Pulmonary artery endothelial cell (primary cell): Measurements from ENCODE around the gene PNPLA6. TPM values are rescaled to one million over a fixed set of nuclear protein-coding genes. Genes with fewer than 3 reads are reported as not detected.
"Not testable (repeated sequence)": the region's sequence is repeated elsewhere in the genome, so short reads cannot be mapped to it uniquely, and the experiment has no call there.

Experiments used
- DNase-seq: peaks from one replicate; pipeline ENCODE4 v3.0.0-alpha.2; 2011; ENCODE audit warnings: low read depth, low spot score
- total RNA-seq: library from RNA; depleted of rRNA; stranded (reverse); fragments of >200 nt; gene quantifications from 2 replicates; pipeline ENCODE4 v1.2.3, GENCODE V29; 2014

The PNPLA6 gene
- total RNA-seq, 1 donor from 2014 or later, result 82.8 TPM

- DNase-seq, result no peak
These were observed 17.3 kb downstream of the PNPLA6 start for GRCh38 chr19:7552781-7553180.

DNA sequence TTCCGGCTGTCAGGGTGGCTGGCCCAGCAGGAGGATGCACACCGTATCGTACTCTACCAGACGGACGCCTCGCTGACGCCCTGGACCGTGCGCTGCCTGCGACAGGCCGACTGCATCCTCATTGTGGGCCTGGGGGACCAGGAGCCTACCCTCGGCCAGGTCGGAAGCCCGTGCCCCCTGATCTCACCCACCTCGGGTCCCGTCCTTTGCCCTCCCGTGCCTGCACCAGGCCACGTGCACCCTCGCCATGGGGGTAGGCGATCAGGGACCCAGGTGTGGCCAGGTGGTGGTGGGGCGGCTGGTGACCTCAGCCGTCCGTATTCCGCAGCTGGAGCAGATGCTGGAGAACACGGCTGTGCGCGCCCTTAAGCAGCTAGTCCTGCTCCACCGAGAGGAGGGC lies 19.0 kb downstream of the PNPLA6 start:
- no peak for DNase-seq

DNA sequence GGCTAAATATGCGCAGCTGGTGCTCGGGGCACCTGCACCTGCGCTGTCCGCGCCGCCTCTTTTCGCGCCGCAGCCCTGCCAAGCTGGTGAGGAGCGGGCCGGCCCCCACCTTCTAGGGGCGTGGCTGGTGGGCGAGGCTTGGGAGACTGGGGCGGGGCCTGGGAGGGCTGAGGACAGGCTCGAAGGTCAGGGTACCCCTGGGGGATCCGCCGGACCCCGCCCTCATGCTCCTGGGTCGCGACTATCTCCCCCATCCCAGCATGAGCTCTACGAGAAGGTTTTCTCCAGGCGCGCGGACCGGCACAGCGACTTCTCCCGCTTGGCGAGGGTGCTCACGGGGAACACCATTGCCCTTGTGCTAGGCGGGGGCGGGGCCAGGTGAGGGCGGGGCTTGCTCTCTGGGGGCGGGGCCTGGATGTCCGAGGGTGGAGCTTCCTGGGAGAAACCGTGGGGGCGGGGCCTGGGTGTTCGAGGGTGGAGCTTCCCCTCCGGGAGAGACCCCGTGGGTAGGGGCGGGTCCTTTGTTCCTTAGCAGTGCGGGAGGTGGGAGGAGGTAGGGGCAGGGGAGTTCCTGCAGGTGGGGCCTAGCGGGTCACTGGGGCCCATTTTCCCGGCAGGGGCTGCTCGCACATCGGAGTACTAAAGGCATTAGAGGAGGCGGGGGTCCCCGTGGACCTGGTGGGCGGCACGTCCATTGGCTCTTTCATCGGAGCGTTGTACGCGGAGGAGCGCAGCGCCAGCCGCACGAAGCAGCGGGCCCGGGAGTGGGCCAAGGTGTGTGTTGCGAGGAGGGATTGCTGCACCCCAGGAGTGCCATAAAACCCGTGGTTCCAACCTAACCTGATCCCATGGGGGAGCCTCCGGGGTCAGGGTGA lies 19.7 kb downstream of the PNPLA6 start:
- DNase-seq, result no peak

GRCh38 chr19:7556696-7557315 lies 21.3 kb downstream of the PNPLA6 start:
- DNase-seq, result no peak

DNA sequence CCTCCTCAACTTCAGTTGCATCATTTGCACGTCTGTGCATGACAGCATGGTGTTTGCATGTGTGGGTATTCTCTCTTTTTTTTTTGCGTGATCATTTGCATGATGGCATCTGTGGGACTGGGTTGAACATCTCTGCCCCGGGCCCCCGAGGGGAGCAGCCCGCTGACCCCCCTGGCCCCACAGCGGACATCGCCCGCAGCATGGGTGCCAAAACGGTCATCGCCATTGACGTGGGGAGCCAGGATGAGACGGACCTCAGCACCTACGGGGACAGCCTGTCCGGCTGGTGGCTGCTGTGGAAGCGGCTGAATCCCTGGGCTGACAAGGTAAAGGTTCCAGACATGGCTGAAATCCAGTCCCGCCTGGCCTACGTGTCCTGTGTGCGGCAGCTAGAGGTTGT lies 23.1 kb downstream of the PNPLA6 start:
- no peak for DNase-seq

DNA sequence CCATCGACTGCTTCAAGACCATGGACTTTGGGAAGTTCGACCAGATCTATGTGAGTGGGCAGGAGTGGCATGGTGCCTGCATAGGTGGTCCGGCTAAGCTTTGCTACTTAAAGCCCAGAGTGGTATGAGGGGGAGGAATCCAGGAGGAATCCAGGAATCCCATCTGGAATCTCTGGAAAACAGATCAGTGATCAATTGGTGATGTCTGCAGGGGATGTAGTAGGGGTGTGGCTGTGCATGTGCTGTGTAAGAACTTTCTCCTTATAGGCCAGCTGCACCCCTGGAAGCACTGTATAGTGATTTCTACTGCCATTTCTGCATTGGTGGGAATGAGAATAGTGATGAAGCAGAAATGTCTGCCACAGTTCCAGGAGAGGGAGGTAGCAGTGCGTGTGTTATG lies 23.6 kb downstream of the PNPLA6 start:
- DNase-seq, result no peak

DNA sequence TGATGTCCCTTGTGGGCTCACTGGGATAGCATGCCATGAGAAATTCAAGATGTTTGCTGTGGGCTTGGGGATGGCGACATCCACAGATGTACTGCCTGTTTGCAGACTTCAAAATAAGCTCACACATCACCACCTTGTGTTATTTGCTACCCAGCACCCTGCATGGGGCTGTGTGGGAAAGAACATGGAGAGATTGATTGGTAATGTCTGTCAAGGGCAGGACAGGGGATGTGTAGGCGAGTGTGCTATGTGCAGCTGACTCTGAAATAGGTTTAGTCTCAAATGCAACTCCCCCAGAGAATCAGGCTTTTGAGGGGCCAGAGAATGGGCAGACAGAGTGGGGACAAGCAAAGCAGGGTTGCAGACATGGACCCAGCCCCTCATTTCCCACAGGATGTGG lies 24.7 kb downstream of the PNPLA6 start:
- no peak for DNase-seq

- DNase-seq, result no peak
These were observed 25.8 kb downstream of the PNPLA6 start for GRCh38 chr19:7561325-7561724.

DNA sequence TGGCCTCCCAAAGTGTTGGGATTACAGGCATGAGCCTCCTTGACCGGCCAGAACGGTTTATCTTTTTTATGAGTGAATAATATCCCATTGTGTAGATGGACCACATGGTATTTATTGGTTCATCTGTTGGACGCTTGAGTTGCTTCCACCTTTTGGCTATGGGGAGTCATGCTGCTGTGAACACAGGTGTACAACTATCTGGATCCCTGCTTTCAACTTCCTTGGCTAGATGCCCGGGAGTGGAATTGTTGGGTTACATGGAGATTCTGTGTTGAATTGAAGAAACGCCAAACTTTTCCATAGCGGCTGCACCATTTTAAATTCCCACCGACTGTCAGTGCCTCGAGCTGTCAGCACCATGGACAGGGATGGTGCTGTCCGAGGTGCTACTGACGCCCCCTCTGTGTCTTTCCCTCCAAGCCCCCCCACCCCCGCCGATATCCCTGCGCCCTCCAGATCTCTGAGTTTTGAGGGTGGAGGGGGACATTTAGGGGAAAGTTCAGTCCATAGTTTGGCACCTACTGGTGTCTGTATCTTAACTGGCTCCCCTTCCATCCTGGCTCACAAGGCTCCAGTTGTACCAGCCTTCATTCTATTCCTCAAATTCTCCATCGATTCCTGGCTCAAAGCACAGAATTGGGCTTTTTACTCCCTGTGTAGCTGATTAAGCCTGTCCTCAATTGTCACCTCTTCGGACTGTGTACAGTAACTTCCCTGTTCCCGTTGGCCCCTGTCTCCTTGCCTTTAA lies 27.3 kb downstream of the PNPLA6 start:
- DNase-seq, result no peak

GRCh38 chr19:7564866-7565265 lies 29.3 kb downstream of the PNPLA6 start:
- DNase-seq, result no peak

DNA sequence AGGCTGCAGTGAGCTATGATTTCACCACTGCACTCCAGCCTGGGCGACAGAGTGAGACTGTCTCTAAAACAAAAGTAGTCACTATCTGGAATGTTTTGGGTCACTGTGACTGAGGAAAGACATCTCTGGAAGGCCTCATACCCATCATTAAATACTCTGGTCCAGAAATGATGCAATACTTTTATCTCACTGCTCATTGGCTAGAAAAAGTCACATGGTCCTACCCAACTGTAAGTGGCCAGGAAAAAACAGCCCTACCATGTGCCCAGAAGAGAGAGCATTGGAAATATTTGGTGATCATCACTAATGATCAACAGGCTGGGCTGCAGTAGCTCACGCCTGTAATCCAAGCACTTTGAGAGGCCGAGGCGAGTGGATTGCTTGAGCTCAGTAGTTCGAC lies 29.8 kb downstream of the PNPLA6 start:
- DNase-seq, result no peak

DNA sequence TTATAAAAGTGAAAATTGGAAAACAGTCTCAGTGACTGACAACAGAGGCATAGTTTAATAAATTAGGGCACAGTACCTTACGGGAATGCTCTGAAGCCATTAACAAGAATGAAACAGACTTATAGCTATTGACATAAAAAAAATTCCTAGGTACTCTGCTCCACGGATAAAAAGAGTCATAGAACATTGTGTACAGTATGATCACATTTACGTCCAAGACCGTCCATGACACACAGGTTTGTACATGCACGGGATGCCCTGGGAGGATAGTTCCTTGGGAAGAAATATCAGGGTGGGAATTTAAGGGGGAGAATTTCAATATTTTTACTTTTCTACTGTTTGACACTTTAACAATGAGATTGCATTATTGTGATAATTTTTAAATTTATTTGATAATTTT lies 35.2 kb downstream of the PNPLA6 start:
- no peak for DNase-seq

DNA sequence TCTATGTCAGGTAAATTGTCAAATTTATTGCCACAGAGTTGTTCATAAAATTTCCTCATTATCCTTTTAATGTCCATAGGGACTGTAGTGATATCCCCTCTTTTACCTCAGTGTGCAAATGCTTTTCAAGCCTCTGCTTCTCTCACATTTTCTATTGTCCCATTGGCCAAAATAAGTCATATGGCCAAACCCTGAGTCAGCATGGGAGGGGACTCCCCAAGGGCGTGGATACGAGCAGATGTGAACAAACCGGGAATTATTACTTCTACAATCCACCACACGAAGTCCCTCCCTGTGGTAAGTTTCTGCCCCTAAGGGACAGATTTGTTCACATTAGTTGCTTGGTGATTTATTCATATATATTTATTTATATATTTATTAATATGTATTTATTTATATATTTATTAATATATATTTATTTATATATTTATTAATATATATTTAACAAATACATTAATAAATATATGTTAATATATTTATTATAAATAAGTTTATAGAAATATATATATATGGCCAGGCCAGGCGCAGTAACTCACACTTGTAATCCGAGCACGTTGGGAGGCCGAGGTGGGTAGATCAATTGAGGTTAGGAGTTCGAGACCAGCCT lies 40.0 kb downstream of the PNPLA6 start:
- DNase-seq, result no peak

- not testable (repeated sequence) for DNase-seq
These were observed 41.9 kb downstream of the PNPLA6 start for GRCh38 chr19:7577422-7577821.

GRCh38 chr19:7578127-7578526 lies 42.6 kb downstream of the PNPLA6 start:
- DNase-seq, result no peak

DNA sequence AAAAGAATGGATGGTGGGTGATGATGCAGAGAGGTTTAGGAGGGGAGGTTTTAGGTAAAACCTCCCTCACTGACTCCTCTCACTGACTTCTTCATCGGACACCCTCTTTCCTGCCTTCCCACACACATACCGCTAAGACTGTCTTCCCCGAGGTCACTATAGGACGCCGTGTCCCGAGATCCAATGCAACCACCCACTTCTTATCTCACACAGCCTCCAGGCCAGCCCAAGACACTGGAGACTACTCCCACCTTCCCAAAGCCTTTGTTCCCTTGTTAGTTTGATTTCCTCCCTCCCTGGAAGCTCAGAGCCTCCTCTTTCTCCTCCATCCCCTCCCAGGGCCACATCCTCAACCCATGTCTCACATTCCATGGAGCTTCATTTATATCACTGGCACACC lies 43.7 kb downstream of the PNPLA6 start:
- DNase-seq, result no peak

DNA sequence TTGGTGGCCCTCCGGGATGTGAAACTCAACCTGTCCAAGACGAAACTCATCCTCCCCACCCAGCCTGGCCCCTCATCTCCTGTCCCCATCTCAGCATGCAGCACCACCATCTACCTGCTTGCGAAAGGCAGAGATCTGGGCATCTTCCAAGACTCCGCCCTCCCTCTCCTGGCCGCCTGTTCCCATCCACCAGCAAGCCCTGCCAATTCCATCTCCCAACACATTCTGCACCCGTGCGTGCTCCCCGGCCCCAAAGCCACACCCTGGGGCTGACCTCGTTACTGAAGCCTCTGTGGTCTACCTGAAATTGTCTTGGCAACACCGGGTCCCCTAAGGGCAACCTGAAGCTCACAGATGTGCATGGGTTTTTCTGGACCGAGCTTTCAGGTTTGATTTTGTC lies 46.9 kb downstream of the PNPLA6 start:
- no peak for DNase-seq

DNA sequence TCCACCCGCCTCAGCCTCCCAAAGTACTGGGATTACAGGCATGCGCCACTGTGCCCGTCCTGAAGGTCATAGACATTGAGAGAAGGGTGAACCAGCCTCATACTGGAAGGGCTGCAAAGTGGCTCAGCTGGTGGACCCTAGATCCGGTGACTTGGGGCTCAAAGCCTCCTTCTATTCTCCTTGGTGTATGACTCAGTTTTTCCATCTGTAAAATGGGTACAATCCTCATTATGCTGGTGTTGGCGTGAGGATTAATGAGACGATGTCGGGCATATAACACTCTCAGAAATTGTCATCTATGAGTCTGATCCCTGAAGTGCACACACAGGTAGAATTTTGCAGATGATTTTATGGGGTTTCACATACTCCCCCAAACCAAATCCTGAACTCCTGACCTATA lies 54.3 kb downstream of the PNPLA6 start:
- no peak for DNase-seq

DNA sequence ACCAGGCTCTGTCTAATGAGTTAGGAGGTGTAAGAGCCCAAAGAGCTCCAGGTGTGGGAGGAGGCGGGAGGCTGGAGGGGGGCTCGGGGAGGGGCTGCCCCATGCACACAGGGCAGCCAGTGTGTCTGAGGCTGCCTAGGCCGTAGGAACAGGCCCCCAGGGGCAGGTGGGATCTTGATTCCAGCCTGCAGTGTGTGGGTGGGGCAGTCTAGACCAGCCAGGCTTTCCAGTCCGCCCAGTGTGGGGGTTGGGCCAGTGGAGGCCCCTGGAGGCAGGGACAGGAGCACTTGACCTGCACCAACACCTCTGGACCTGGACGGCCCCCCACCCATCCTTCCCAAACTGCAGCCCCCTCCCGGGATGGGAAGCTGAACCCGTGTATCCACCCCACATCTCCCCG lies 54.7 kb downstream of the PNPLA6 start:
- DNase-seq, result no peak

- no peak for DNase-seq
These were observed 60.1 kb downstream of the PNPLA6 start, which contains the start of gene CAMSAP3 for GRCh38 chr19:7595466-7596133. CAMSAP3 (plus strand) TSS chr19:7595863; CDS start chr19:7596003, 140 bp downstream.

GRCh38 chr19:7596211-7596937 lies 60.9 kb downstream of the PNPLA6 start:
- DNase-seq, result no peak
